ENCODE measurements around the gene HOTAIR. TPM values are rescaled to one million over a fixed set of nuclear protein-coding genes. Genes with fewer than 3 reads are reported as not detected.
A peak's percentile ranks its signal among the peaks of the same experiment; 100 is the strongest.

Gene HOTAIR
- total and polyA plus RNA-seq, 8 donors: not detected

GRCh38 chr12:53941187-53941586 is 33.6 kb downstream of the HOTAIR start:
- peaks cover 0 to 31% (median 15%) of the 10 kb centered on the region in 4 donors for H3K4me1 ChIP-seq
- H3K36me3 ChIP-seq: no peaks in the 10 kb centered on the region
- no peak for DNase-seq
- no peaks in the 10 kb centered on the region for H3K9me3 ChIP-seq
- H3K27me3 ChIP-seq: peaks cover 47 to 100% (median 97%) of the 10 kb centered on the region in 3 donors
- no peak overlapping the region for H3K4me3 ChIP-seq
- H3K27ac ChIP-seq: no peak overlapping the region
- TF ChIP-seq POLR2A (IDR thresholded peaks at IDR 0.05) (no peak), EP300 (IDR thresholded peaks at IDR 0.05) (no peak), POLR2AphosphoS5 (IDR thresholded peaks at IDR 0.05) (no peak), CTCF (IDR thresholded peaks at IDR 0.05) (no peak)
- intact Hi-C loops (cut with DNase I; ENCODE audit: low total_unique reads): no loop called here

DNA sequence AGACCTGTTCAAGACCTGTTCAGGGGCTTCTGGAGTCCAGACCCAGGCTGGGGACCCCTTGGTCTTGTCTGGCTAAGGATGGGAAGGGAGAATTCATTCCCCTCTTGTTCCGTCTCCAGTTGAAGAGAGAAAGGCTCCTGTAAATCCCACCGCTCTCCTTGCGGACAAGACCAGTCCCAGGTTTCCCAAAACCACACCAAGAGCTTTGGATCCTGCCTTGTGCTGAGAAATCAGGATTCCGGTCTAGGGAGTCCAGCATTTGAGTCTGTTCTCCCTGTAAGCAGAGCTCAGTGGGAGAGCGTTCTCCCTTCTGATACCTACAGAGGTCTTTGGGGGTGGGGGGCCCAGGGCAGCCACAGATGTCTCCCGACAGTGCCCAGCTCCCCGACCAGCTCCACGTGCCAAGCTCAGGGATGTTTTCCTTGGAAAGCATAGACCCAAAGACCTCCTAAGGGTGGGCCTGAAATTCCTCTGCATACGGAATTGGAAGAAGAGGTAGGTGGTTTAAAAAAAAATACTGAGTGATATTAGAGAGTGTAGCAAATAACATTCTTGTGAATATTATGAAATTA is 34.2 kb downstream of the HOTAIR start:
- 6 to 14% (median 9%) methylated on average over 7 to 9 of the region's 9 CpGs for WGBS, 5 donors
- no peak overlapping the region for H3K27ac ChIP-seq
- intact Hi-C loops (cut with DNase I; ENCODE audit: low total_unique reads): no loop called here

DNA sequence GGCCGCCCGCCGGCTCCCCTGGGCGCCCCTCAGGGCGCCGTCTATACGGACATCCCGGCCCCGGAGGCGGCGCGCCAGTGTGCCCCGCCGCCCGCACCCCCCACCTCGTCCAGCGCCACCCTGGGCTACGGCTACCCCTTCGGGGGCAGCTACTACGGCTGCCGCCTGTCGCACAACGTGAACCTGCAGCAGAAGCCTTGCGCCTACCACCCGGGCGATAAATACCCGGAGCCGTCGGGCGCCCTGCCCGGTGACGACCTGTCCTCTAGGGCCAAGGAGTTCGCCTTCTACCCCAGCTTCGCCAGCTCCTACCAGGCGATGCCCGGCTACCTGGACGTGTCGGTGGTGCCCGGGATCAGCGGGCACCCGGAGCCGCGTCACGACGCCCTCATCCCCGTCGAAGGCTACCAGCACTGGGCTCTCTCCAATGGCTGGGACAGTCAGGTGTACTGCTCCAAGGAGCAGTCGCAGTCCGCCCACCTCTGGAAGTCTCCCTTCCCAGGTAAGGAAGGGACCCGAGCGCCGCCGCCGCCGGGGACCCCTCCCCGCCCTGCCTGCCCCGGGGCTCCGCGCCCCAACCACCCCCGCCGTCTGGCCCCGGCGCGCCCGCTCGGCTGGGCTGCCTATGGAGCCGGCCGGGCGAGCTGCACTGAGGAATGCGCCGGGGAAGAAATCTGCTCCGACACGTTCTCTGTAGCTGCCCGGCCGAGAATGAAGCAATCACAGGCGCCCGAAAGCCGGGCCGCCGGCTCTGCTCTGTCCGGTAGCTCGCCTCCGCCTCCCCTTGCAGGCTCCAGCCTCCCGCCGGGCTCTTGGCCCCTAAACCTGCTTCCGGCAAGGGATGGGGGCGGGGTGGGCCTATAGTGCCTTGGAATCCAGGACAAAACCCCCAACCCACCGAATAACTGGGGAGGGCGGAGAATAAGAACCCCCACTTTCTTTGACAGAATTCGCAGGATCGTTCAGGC is 35.3 kb downstream of the HOTAIR start:
- 5 to 10% (median 6%) methylated on average over 11 to 91 of the region's 91 CpGs for WGBS, 5 donors
- TF ChIP-seq POLR2AphosphoS5 (IDR thresholded peaks at IDR 0.05): no peak
- TF ChIP-seq EP300 (IDR thresholded peaks at IDR 0.05): no peak
- TF ChIP-seq POLR2A (IDR thresholded peaks at IDR 0.05): no peak
- TF ChIP-seq CTCF (IDR thresholded peaks at IDR 0.05): no peak
- intact Hi-C loops (cut with DNase I; ENCODE audit: low total_unique reads): no loop called here
- Histone ChIP-seq H3K27ac (no peak overlapping the region), H3K9me3 (no peaks in the 10 kb centered on the region), H3K4me1 (peaks cover 0 to 34% (median 19%) of the 10 kb centered on the region in 4 donors), H3K4me3 (no peak overlapping the region), H3K27me3 (peaks cover 42 to 100% (median 97%) of the 10 kb centered on the region in 3 donors), H3K36me3 (no peaks in the 10 kb centered on the region)
- DNase-seq: peak in 1 of 2 donors; percentile 65

More for the DNA sequence above, 34.2 kb downstream of the HOTAIR start:
- TF ChIP-seq POLR2A (IDR thresholded peaks at IDR 0.05) (no peak), EP300 (IDR thresholded peaks at IDR 0.05) (no peak), POLR2AphosphoS5 (IDR thresholded peaks at IDR 0.05) (no peak), CTCF (IDR thresholded peaks at IDR 0.05) (no peak)
- Histone ChIP-seq H3K9me3 (no peaks in the 10 kb centered on the region), H3K4me1 (peaks cover 0 to 37% (median 18%) of the 10 kb centered on the region in 4 donors), H3K36me3 (no peaks in the 10 kb centered on the region), H3K4me3 (no peak overlapping the region), H3K27me3 (peaks cover 46 to 100% (median 97%) of the 10 kb centered on the region in 3 donors)
- DNase-seq: no peak

DNA sequence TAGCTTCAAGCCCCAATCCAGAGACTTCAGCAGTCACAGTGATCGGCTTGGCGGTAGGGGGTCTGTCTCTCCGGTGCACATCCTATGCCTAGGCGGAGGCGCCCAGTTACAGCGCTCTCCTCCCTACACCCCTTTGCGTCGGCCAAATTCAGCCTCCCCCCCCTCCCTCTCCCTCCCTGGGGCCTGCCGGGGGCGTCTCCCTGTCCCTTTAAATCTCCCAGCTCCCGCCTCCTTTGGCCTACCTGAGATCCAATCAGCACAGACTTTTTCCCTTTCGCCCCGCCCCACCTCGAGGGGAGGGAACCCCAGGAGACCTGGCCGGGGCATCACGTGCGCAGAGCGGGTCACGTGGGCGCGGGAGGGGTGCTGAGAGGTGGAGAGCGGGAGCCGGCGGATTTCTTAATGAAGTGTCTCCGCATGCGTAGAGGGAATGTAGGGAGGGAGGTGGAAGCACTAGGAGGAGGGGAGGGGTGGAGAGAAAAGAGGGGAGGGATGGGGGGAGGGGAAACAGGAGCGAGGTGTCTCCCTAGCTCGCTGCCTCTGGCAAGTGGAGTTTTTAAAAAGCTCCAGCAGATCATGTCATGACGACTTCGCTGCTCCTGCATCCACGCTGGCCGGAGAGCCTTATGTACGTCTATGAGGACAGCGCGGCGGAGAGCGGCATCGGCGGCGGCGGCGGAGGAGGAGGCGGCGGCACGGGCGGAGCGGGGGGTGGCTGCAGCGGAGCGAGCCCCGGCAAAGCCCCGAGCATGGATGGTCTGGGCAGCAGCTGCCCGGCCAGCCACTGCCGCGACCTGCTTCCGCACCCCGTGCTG is 36.2 kb downstream of the HOTAIR start, which contains the start of gene HOXC13:
HOXC13 (plus strand) TSS at position 506 of the 815 bp plus-strand sequence; CDS start at position 582, 76 bp downstream.
- H3K4me1 ChIP-seq: peaks cover 0 to 34% (median 19%) of the 10 kb centered on the region in 4 donors
- peak in 1 of 2 donors; percentile 72 for DNase-seq
- no peak within 1 kb of the TSS for H3K27ac ChIP-seq
- TF ChIP-seq POLR2AphosphoS5 (IDR thresholded peaks at IDR 0.05) (no peak), POLR2A (IDR thresholded peaks at IDR 0.05) (no peak), EP300 (IDR thresholded peaks at IDR 0.05) (no peak), CTCF (IDR thresholded peaks at IDR 0.05) (no peak)
- H3K36me3 ChIP-seq: no peaks in the 10 kb centered on the region
- H3K4me3 ChIP-seq: peak within 1 kb of the TSS in 1 of 4 donors; percentile 4
- WGBS, 5 donors: 6 to 10% (median 8%) methylated on average over 36 to 56 of the region's 56 CpGs
- peaks cover 42 to 100% (median 97%) of the 10 kb centered on the region in 3 donors for H3K27me3 ChIP-seq
- no peaks in the 10 kb centered on the region for H3K9me3 ChIP-seq
- intact Hi-C loops (cut with DNase I; ENCODE audit: low total_unique reads): no loop called here

Measured in stomach (tissue), 9 donors.